Muscle of arm (tissue), 12 donors: ENCODE results near the gene MYH10. TPM values are rescaled to one million over a fixed set of nuclear protein-coding genes. Genes with fewer than 3 reads are reported as not detected.

Experiments used
- DNase-seq: peaks from one replicate; pipeline ENCODE4 v3.0.0-alpha.2; 2013
- polyA plus RNA-seq, 12 donors: library from polyadenylated mRNA; unstranded; fragments of 120-200 nt; gene quantifications; one replicate each; pipeline ENCODE4 v1.2.1, GENCODE V29; 2013; ENCODE audit not compliant: insufficient read length in 12 of 12

The MYH10 gene
- polyA plus RNA-seq, 12 donors = 46.1 to 100 (median 61.5) TPM; not detected in 1

DNA sequence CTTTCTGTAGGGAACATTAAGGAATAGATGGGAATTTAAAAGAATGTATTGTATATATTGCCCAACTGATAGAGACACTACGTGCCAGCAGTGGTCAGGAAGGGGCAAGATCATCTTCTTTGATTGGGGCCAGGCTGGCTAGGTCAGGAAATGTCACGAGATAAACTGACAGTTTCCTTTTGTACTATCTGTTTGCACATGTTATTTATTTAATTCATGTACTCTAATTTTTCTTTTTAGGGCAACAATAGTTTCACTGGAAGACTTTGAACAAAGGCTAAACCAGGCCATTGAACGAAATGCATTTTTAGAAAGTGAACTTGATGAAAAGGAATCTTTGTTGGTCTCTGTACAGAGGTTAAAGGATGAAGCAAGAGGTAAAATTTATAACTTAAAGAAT, 182.2 kb downstream of the MYH10 start:
- no peak for DNase-seq

DNA sequence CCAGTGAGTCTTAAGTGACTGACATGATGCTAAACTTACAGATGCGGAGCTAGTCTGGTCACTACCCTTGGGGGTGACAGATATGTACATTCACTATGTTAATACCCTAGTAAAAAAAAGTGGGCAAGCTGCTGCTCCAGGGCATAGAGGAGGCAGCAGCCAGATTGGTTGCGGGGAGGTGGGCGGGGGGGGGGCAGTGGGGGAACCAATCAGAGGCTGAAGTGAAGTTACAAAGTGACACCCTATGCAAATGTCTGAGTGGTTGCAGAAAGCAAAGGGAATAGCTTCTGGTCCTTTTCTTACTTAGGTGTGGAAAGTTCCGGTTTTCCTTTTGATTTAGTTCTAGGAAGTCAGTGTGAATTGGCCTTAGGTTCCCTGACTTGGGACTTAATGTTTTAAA, 182.7 kb downstream of the MYH10 start:
- no peak for DNase-seq

- DNase-seq = no peak
These were observed 185.0 kb downstream of the MYH10 start for GRCh38 chr17:8445536-8445935.

DNA sequence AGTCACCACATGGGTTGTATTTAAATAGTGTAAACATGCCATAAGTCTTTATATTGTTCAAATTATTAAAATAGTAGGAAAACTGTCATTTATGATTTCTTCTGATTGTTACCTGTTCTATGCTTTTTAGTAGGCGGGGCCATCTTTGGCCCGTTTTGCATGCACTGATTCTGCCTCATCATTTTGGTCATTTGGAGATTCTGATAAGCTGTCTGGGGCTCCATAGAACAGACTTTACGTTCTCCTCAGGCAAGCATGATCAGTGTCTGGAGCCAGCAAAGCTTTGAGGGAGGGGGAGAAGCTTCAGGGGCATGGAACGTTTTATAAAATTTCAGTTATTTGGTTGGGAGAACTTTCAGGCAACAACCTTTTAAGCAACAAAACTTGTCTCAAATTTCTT, 186.0 kb downstream of the MYH10 start:
- DNase-seq = no peak

DNA sequence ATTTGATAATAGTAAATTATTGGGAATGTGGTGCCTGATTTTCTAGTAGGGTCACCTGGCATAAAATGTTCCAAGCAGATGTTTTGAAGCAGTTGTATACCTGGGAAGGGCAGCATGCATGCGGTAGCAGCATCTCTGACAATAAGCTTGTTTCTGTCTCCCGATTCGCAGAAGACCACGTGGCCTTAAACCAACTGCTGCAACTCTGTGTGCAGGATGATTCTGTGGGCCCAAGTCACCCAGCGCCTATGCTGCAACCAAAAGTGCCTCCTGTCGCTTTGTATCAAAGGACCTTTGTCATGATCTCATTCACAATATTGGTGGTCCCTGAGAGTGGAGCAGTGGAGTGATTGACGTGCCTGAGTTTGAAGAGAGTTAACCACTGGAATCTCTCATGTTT, 186.8 kb downstream of the MYH10 start:
- DNase-seq = no peak

- DNase-seq = no peak
These were observed 188.2 kb downstream of the MYH10 start for GRCh38 chr17:8442310-8442709.

- DNase-seq = no peak
These were observed 188.8 kb downstream of the MYH10 start for GRCh38 chr17:8441690-8442089.

- DNase-seq = no peak
These were observed 190.8 kb downstream of the MYH10 start for GRCh38 chr17:8439681-8440080.

GRCh38 chr17:8438441-8438840, 192.1 kb downstream of the MYH10 start:
- DNase-seq = no peak

DNA sequence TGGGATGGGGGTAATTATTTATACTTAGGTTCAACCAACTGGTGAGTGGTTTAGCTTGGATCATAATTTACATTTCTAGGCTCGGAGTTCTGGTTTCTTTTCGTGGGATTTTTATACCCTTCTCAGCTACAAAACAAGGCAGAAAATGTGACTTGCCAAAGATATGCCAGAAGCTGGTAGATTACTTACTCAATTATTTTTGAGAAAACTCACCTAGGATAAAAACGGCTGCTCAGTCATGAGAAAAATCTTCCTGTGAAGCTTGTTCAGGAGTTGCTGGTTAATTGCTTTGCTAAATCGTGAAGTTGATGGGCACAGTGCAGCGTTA, 193.7 kb downstream of the MYH10 start:
- peak; percentile 8 for DNase-seq

GRCh38 chr17:8436169-8436843, 194.2 kb downstream of the MYH10 start:
- DNase-seq = peak; percentile 64

DNA sequence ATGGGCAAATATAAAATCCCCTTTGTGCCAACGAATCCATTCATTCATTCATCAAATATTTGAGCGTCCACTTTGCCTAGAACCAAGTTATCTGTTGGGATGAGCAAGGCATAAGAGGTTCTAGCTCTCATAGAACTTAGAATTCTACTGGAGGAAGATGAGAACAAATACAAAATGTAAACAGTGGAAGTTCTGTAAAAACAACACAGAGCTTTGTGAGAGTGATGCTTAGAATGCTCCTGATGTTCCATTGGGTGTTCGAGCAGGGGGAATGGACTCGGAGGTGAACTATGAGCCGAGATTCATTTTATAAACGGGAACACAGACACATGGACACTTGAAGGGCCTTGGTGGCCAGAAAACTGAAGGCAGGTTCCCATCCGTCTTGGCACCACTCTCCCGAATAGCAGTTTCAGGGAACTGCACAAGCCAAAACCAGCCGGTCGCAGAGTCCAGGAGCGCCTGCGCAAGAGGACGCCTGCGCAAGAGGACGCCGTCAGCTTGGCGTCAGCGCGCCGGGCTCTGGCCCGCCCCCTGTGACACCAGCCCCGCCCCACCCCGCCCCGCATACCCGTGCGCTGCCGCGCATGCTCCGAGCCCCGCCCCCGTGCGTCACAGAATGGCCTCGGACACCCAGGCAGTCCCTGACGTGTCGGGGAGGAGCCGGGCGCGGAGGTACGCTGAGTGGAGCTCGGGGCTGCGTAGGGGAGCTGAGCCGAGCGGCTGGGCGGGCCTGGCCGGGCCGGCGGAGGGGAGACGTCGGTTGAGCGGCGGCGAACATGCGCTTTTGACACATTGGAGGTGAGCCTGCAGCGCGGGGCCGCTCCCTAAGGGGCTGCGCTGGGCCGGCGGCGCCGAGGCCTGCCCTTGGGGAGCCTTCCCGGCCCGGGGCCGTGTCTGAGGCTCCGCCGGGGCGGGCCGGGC, 195.0 kb downstream of the MYH10 start, which contains the start of gene NDEL1:
Gene NDEL1, plus strand, starts transcription at position 640 of the 924 bp plus-strand sequence. CDS start 8,388 bp downstream, outside the sequence.
- DNase-seq = peak; percentile 98

- DNase-seq = no peak
These were observed 199.6 kb downstream of the MYH10 start for GRCh38 chr17:8430966-8431365.

GRCh38 chr17:8426802-8427201, 203.7 kb downstream of the MYH10 start:
- no peak for DNase-seq

- DNase-seq = no peak
These were observed 204.3 kb downstream of the MYH10 start for GRCh38 chr17:8426094-8426720.

Other genes with a start within 250 kb of the MYH10 start
- 1,000 to 10,000 TPM in 11 of 12 donors, not detected in 1; 2,886 to 4,488 (median 3,596) TPM for gene RPL26, start 247.5 kb downstream of the MYH10 start, polyA plus RNA-seq
- gene RNF222, start 232.9 kb downstream of the MYH10 start, polyA plus RNA-seq = under 1 TPM in 6 of 12 donors, not detected in 6; 0.08 to 0.51 (median 0.13) TPM
- 10 to 100 TPM in 11 of 12 donors, not detected in 1; 38.3 to 97.3 (median 58.0) TPM for gene NDEL1, start 194.8 kb downstream of the MYH10 start, polyA plus RNA-seq
- under 1 TPM in 2 of 12 donors, not detected in 10; 0.17 to 0.29 TPM for gene CCDC42, start 114.1 kb upstream of the MYH10 start, polyA plus RNA-seq
- gene SPDYE4, start 127.8 kb upstream of the MYH10 start, polyA plus RNA-seq = under 1 TPM in 4 of 12 donors, not detected in 8; 0.39 to 0.78 (median 0.56) TPM
- gene MFSD6L, start 168.6 kb upstream of the MYH10 start, polyA plus RNA-seq = 1 to 10 TPM in 1 of 12 donors, under 1 TPM in 10, not detected in 1; 0.16 to 4.9 (median 0.32) TPM
- gene PIK3R6, start 236.9 kb upstream of the MYH10 start, polyA plus RNA-seq = 1 to 10 TPM in 11 of 12 donors, not detected in 1; 3.0 to 5.8 (median 4.1) TPM